ENCODE measurements around the gene LGALS8.

The LGALS8 gene

DNA sequence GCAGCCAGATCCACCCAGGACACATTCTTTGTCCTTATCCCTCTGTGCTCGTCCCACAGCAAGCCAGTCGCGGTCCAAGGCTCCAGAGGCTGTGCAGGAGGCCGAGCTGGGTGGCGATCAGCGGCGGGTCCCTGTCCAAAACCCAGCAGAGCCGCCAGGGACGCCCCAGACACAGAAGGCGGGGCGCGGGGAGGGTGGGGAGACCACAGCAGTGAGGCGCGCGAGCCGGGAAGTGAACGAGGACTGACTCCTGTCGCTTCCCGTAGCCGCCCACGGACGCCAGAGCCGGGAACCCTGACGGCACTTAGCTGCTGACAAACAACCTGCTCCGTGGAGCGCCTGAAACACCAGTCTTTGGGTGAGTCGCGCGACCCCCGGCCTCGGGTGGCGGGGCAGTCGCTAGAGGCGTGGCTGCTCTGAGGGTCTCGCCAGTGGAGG is at the start of gene LGALS8:
Gene LGALS8 (plus strand): TSS at position 279 of the 438 bp plus-strand sequence. CDS start 2,089 bp downstream, outside the sequence.
- Histone ChIP-seq H3K9ac (peak within 1 kb of the TSS; percentile 26; the same call in 1 of the 2 replicates), H3K4me1 (ENCODE audit: low read depth, poor library complexity, severe bottlenecking) (no peaks in the 10 kb centered on the region), H3K4me3 (IDR thresholded peaks at IDR 0.05; ENCODE audit: insufficient read depth, low read depth, low read length) (peak within 1 kb of the TSS; percentile 75), H2AFZ (ENCODE audit: low read depth) (peak within 1 kb of the TSS; percentile 95), H3K27me3 (ENCODE audit: insufficient read depth, low read depth) (no peaks in the 10 kb centered on the region), H3K36me3 (ENCODE audit: insufficient read depth) (no peaks in the 10 kb centered on the region), H3K27ac (no peak within 1 kb of the TSS), H4K20me1 (ENCODE audit: insufficient read depth) (no peaks in the 10 kb centered on the region), H3K4me2 (peak within 1 kb of the TSS; percentile 77), H3K79me2 (ENCODE audit: insufficient read depth, low read depth) (no peaks in the 10 kb centered on the region)
- TF ChIP-seq, protein P1, sequence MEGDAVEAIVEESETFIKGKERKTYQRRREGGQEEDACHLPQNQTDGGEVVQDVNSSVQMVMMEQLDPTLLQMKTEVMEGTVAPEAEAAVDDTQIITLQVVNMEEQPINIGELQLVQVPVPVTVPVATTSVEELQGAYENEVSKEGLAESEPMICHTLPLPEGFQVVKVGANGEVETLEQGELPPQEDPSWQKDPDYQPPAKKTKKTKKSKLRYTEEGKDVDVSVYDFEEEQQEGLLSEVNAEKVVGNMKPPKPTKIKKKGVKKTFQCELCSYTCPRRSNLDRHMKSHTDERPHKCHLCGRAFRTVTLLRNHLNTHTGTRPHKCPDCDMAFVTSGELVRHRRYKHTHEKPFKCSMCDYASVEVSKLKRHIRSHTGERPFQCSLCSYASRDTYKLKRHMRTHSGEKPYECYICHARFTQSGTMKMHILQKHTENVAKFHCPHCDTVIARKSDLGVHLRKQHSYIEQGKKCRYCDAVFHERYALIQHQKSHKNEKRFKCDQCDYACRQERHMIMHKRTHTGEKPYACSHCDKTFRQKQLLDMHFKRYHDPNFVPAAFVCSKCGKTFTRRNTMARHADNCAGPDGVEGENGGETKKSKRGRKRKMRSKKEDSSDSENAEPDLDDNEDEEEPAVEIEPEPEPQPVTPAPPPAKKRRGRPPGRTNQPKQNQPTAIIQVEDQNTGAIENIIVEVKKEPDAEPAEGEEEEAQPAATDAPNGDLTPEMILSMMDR (conservative IDR thresholded peaks at IDR 0.05; ENCODE audit: low read depth, low read length): no peak

DNA sequence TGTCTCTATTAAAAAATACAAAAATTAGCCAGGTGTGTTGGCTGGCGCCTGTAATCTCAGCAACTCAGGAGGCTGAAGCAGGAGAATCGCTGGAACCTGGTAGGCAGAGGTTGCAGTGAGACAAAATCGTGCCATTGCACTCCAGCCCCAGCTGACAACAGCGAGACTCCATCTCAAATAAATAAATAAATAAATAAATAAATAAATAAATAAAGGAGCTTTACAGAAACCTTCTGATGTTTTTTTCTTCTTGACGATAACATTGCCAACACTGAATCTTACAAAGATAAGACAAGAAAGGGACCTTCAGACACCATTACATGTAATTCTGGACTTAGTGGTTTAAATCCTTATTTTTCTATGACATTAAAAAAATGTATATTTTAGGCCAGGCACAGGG is 47.8 kb upstream of the LGALS8 start:
- Histone ChIP-seq H3K9ac (no peak overlapping the region), H4K20me1 (ENCODE audit: insufficient read depth) (no peaks in the 10 kb centered on the region), H3K4me2 (no peak overlapping the region), H2AFZ (ENCODE audit: low read depth) (no peak overlapping the region), H3K79me2 (ENCODE audit: insufficient read depth, low read depth) (no peaks in the 10 kb centered on the region), H3K4me3 (IDR thresholded peaks at IDR 0.05; ENCODE audit: insufficient read depth, low read depth, low read length) (no peak overlapping the region), H3K4me1 (ENCODE audit: low read depth, poor library complexity, severe bottlenecking) (no peaks in the 10 kb centered on the region), H3K36me3 (ENCODE audit: insufficient read depth) (no peaks in the 10 kb centered on the region), H3K27me3 (ENCODE audit: insufficient read depth, low read depth) (no peaks in the 10 kb centered on the region), H3K27ac (no peak overlapping the region)
- TF ChIP-seq, protein P1 (conservative IDR thresholded peaks at IDR 0.05; ENCODE audit: low read depth, low read length): no peak

- TF ChIP-seq, protein P1 (conservative IDR thresholded peaks at IDR 0.05; ENCODE audit: low read depth, low read length): no peak
These were observed 42.9 kb upstream of the LGALS8 start for GRCh38 chr1:236480758-236481436.

GRCh38 chr1:236484310-236484971 is 39.3 kb upstream of the LGALS8 start:
- no peaks in the 10 kb centered on the region for H3K79me2 ChIP-seq (ENCODE audit: insufficient read depth, low read depth)
- H4K20me1 ChIP-seq (ENCODE audit: insufficient read depth): no peaks in the 10 kb centered on the region
- H3K4me3 ChIP-seq (IDR thresholded peaks at IDR 0.05; ENCODE audit: insufficient read depth, low read depth, low read length): no peak overlapping the region
- TF ChIP-seq, protein P1 (conservative IDR thresholded peaks at IDR 0.05; ENCODE audit: low read depth, low read length): no peak
- H3K4me2 ChIP-seq: no peak overlapping the region
- no peak overlapping the region for H3K27ac ChIP-seq
- H2AFZ ChIP-seq (ENCODE audit: low read depth): no peak overlapping the region
- H3K4me1 ChIP-seq (ENCODE audit: low read depth, poor library complexity, severe bottlenecking): peaks cover 4% of the 10 kb centered on the region
- no peak overlapping the region for H3K9ac ChIP-seq
- H3K27me3 ChIP-seq (ENCODE audit: insufficient read depth, low read depth): no peaks in the 10 kb centered on the region
- no peaks in the 10 kb centered on the region for H3K36me3 ChIP-seq (ENCODE audit: insufficient read depth)

More at GRCh38 chr1:236480758-236481436, 42.9 kb upstream of the LGALS8 start:
- H3K36me3 ChIP-seq (ENCODE audit: insufficient read depth): no peaks in the 10 kb centered on the region
- H3K4me2 ChIP-seq: no peak overlapping the region
- H3K27ac ChIP-seq: no peak overlapping the region
- no peak overlapping the region for H2AFZ ChIP-seq (ENCODE audit: low read depth)
- no peaks in the 10 kb centered on the region for H4K20me1 ChIP-seq (ENCODE audit: insufficient read depth)
- no peak overlapping the region for H3K4me3 ChIP-seq (IDR thresholded peaks at IDR 0.05; ENCODE audit: insufficient read depth, low read depth, low read length)
- H3K27me3 ChIP-seq (ENCODE audit: insufficient read depth, low read depth): no peaks in the 10 kb centered on the region
- no peaks in the 10 kb centered on the region for H3K4me1 ChIP-seq (ENCODE audit: low read depth, poor library complexity, severe bottlenecking)
- no peaks in the 10 kb centered on the region for H3K79me2 ChIP-seq (ENCODE audit: insufficient read depth, low read depth)
- no peak overlapping the region for H3K9ac ChIP-seq

Measured in KMS-11 (cell line).